ENCODE data around the gene TAOK1.
"Not testable (repeated sequence)": the region's sequence is repeated elsewhere in the genome, so short reads cannot be mapped to it uniquely, and the experiment has no call there.

Gene TAOK1

GRCh38 chr17:29555840-29556239, 165.7 kb downstream of the TAOK1 start:
- DNase-seq, result no peak

DNA sequence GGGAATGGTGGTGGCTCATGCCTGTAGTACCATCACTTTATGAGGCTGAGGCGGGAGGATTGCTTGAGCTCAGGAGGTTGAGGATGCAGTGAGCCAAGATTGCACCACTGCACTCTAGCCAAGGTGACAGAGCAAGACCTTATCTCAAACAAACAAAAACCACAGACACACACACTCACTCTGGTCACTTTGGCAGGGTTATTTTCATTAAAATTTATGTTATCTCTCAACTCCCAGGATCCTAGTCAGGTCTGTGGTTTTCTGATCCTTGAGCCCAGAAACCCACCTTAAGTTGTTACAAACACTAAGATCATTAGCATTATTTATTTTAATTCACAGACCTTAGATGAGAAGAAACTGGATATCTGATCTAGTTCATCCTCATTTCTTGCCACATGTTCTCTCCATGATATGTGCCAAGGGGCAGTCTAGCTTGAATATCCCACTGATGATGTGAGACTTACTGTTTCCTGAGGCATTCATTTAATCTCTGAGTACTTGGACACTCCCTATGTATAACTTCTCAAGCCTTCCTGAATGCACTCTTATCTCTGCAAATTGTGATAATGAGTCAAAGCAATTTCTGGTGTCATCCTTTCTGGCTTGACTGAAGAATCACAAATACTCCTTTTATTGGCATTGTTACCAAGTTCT, 167.0 kb downstream of the TAOK1 start:
- DNase-seq, result no peak

- no peak for DNase-seq
These were observed 167.6 kb downstream of the TAOK1 start for GRCh38 chr17:29557739-29558116.

GRCh38 chr17:29558139-29558538, 168.0 kb downstream of the TAOK1 start:
- DNase-seq, result not testable (repeated sequence)

- no peak for DNase-seq
These were observed 169.5 kb downstream of the TAOK1 start for GRCh38 chr17:29559640-29560039.

GRCh38 chr17:29560316-29560715, 170.2 kb downstream of the TAOK1 start:
- DNase-seq, result no peak

DNA sequence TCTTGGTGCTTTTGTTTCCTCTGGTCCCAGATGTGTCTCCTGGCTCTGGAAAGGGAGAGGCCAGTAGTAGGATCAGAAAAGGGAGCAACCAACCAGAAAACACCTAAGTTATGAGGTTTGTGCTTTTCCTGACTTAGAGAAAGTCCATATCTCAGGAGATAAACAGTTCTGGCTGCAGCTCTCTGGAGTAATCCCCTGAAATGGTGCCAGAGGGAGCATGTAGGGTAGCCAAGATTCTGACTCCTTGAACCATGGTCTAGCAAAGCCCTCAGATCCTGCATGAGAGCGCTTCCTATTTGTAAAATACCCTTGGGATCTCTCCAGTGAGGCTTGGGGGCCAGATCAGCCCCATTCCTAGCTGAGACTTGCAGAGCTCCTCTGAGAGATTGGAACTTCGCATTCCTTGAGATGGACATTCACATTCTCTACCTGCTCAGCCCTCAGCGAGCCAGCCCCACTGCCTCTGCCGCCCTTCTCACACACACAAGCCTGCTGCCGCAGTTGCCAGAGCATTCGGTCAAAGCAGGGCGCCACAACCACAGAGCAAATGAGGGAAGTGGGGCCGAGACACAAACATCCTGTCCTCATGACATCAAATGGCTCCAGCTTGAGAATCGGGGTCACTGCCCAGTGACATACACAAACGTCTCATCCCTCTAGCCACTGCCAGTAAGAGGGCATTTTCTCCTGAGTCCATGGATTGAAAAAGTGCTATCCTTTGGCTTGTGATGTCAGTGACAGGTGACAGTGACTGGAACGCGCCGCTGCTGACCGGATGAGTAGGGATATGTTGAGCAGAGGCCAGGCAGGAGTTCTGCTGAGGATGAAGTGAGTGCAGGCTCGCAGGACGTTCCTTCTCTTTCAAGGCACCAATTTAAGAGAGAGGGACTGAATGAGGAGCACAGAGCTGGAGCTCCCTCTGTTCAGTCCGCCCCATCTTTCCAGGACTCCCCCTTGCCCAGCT, 171.7 kb downstream of the TAOK1 start:
- DNase-seq, result no peak

DNA sequence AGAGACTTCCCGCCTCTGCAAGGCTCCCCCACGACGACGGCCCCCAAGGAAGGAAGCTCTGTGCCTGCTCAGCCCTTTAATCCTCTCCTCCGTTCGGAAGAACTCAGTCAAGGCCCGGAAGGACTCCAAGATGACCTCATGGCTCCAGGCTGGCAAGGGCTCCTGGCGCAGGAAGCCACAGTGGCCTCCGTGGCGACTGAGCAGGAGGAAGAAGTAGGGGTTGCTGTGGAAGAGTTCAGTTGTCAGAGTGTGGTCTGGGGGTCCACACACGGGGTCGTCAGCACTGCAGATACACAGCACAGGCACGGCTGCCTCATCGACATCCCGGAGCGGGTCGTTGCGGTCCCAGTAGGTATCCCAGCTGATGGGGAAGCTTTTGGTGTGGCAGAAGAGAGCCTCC, 172.5 kb downstream of the TAOK1 start:
- no peak for DNase-seq

GRCh38 chr17:29563816-29564215, 173.7 kb downstream of the TAOK1 start:
- no peak for DNase-seq

GRCh38 chr17:29565643-29566472, 175.7 kb downstream of the TAOK1 start:
- DNase-seq, result peak; percentile 57

GRCh38 chr17:29566473-29567303, 176.5 kb downstream of the TAOK1 start, which contains the start of gene ABHD15:
Gene ABHD15, minus strand, starts transcription at chr17:29567037. Its CDS starts 71 bp downstream, at chr17:29566966.
- DNase-seq, result peak; percentile 60

DNA sequence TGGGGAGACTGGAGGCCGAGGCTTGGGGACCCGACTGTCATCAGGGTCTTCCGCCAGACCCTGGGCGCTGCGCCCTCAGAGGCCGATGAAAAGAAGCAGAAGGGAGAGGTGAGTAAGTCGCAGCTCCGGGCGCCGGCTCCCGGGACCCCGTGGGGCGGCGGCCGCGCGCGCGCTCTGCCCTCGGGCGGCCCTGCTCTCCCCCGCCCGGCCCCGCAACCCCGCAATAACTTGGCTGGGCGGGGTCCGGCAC, 177.1 kb downstream of the TAOK1 start:
- no peak for DNase-seq

GRCh38 chr17:29567554-29568330, 177.6 kb downstream of the TAOK1 start:
- DNase-seq, result peak; percentile 77

DNA sequence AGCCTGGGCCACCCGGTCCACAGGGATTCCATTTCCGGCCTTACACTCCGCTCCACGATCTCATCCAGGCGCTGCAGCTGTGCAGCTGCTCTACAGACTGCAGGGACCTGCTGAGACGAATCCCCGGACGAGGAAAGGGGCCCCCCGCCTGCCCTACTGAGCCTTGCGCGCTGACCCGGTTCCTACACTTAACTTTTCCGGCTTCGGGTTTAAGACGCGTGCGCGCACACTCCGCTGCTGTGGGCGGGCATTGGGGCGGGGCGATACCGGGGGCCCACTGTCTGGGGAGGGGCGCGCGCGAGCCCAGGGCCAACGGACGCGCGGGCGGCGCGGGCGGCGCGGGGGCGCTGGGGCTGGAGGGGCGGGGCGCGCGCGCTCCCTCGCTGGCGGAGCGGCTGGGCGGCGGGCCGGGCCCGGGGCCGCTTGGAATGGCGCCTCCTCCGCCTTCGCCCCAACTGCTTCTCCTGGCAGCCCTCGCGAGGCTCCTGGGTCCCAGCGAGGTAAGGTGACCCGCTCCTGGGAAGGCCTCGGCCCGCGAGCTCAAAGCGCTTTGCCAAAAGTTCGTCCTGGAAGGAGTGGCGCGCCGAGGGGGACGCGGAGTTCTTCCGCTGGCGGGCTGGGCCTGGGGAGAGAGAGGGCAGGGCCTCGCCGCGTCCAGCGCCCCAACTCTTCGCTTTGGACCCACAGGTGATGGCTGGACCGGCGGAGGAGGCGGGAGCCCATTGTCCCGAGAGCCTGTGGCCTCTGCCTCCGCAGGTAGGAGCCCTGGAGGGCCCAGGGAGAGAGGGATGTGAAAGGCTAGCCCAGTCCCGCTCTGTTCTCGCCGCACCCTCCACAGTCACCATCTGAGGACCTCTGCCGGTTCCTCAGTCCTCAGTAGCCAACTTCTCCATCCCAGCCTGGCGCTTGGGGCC, 178.4 kb downstream of the TAOK1 start, which contains the start of gene TP53I13:
Gene TP53I13 (plus strand): TSS at position 371 of the 914 bp plus-strand sequence. CDS start 58 bp downstream, at position 429.
- peak; percentile 94 for DNase-seq

- no peak for DNase-seq
These were observed 179.2 kb downstream of the TAOK1 start for GRCh38 chr17:29569245-29569950.

DNA sequence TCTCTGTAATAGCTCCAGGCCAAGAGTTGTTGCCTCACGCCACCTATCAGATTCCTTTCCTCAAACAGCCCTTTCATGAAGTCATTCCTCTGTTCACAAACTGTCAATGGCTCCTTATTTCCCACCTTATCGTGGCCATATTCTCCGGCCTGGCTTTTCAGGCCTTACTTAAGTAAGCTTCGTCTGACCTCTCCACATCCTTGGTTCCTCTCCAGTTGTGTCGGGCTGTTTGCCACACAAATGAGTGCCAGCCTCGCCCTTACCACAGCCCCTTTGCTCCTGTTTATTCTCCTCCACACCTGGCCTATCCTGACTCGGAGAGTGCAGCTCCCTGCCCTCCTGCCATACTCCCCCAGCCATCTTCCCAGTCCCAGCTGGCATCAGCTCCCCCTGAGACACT, 180.4 kb downstream of the TAOK1 start:
- no peak for DNase-seq

DNA sequence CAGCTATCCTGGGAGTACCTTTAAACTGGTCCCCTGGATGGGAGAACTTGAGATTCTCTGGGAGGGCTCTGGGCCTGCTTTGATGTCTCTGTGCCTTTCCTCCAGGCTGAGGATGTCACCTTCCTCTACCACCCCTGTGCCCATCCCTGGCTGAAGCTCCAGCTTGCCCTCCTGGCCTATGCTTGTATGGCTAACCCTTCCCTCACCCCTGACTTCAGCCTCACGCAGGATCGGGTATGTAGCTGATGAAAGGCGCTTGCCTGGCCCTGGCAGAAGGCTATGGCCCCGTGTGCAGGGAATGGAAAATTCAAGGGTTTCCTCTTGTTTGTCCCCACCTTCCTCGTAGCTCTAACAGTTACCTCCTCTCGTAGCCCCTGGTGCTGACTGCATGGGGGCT, 181.3 kb downstream of the TAOK1 start:
- DNase-seq, result no peak

DNA sequence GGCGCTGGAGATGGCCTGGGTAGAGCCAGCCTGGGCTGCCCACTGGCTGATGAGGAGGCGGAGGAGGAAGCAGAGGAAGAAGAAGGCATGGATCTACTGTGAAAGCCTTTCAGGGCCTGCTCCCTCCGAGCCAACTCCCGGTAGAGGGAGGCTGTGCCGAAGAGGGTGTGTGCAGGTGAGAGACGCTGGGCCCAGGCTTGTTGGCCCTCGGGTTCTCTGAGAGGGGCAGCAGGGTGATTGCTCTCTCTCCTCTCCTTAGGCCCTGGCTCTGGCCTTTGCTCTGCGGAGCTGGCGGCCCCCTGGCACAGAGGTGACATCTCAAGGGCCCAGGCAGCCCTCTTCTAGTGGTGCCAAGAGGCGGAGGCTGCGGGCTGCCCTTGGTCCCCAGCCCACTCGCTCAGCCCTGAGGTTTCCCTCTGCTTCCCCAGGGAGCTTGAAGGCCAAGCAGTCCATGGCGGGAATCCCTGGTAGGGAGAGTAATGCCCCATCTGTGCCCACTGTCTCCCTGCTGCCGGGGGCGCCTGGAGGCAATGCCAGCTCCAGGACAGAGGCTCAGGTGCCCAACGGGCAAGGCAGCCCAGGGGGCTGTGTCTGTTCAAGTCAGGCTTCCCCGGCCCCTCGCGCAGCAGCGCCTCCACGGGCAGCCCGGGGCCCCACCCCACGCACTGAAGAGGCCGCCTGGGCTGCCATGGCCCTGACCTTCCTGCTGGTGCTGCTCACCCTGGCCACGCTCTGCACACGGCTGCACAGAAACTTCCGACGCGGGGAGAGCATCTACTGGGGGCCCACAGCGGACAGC, 181.9 kb downstream of the TAOK1 start:
- DNase-seq, result no peak
